AG09309 (cell line): ENCODE results near the gene METTL25.

Experiments used
- DNase-seq: peaks from one replicate; pipeline ENCODE4 v3.0.0-alpha.2; 2010; ENCODE audit warnings: low read depth
- H3K4me3 ChIP-seq: 2 replicates; pipeline ENCODE4 v1.5.1; 2011; ENCODE audit warnings: mild to moderate bottlenecking, low read depth, low read length, moderate library complexity; ENCODE audit not compliant: control insufficient read depth
- CTCF ChIP-seq: IDR thresholded peaks from 2 replicates; pipeline ENCODE4 v1.5.1; 2011; ENCODE audit warnings: mild to moderate bottlenecking, low read depth, low read length, inconsistent platforms; ENCODE audit not compliant: insufficient read depth, control insufficient read depth; ENCODE audit errors: missing control alignments

METTL25 gene

DNA sequence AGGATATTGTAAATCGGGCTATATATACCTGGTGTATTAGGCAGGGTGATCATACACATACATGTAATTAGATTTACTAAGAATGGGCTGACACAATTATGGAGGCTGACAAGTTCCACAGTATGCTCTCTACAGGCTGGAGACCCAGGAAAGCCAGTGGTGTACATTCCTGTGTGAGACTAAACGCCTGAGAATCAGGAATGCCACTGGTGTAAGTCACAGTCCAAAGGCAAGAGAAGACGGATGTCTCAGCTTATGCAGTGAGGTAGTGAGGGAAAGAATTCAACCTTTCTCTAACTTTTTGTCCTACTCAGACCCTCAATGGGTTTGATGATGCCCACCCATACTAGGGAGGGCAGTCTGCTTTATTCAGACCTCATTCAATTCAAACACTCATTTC is 57.1 kb downstream of the METTL25 start:
- no peak overlapping the region for H3K4me3 ChIP-seq
- TF ChIP-seq CTCF: no peak
- no peak for DNase-seq

- TF ChIP-seq CTCF: no peak
- DNase-seq: no peak
- H3K4me3 ChIP-seq: no peak overlapping the region
Observed at GRCh38 chr12:82425241-82425640, 66.9 kb downstream of the METTL25 start.

DNA sequence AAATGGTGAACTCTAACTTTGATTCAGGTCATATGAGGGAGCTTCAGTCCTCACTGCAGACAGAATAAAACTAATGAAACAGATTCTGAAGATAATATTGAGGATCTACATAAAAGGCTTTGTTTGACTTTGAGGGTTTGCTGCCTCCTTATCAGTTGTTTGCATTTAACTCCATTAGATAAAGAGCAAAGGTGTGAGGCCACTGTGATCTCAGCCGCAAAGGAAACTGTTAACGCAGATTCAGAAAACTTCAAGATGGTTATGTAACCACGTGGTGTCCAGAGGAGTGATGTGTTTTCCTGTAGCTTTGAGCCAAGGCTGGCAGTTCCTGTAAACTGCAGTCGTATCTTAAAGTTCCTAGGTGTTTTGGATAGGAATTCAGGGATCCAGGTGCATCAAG is 67.8 kb downstream of the METTL25 start:
- no peak for TF ChIP-seq CTCF
- DNase-seq: no peak
- H3K4me3 ChIP-seq: no peak overlapping the region

DNA sequence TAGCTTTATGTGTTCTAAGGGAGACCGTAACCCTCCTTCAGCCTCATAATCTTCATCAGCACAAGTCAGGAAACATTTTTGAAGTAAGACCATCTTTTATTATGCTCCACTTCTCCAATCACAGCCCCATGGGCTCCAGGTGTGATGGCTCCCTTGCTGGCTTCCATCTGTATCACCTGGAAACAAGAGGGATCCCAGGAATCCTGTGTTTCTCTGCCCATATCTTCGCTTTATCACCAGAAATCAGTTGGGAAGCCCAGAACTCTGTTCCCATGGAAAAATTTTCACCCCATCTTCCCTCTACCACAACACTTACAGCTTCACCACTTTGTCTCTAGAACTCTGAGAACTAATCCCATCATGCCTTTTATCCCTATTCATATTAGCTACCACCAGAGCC is 68.3 kb downstream of the METTL25 start:
- no peak overlapping the region for H3K4me3 ChIP-seq
- TF ChIP-seq CTCF: no peak
- no peak for DNase-seq

DNA sequence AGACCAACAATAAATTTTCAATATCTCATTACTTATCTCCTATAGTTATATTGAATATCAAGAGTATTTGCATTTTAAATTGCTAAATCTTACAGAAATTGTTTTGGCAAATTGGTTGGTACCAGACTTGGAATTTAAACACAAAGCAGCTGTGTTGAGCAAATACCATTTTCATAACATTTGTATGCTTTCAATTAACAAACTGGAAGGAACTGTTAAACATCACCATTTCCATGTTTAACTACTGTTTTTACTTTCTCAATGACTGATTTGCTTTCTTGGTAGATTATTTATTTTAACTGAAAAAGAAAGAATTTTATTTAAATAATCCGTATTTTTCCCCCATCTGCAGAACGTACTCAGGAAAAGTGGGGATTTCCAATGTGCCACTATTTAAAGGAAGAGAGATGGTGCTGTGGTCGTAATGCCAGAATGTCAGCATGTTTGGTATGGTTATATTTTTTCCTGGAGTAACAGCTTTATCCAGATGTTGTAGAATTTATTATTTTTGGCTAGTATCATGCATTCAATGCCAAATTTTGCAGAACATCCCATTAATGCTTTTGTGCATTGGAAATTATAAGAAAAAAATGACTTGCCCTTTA is 72.3 kb downstream of the METTL25 start:
- DNase-seq: no peak
- no peak for TF ChIP-seq CTCF
- no peak overlapping the region for H3K4me3 ChIP-seq

GRCh38 chr12:82434392-82434911 is 76.1 kb downstream of the METTL25 start:
- H3K4me3 ChIP-seq: no peak overlapping the region
- DNase-seq: no peak
- no peak for TF ChIP-seq CTCF
